ENCODE results near the gene PECR. TPM values are rescaled to one million over a fixed set of nuclear protein-coding genes. Genes with fewer than 3 reads are reported as not detected.

The PECR gene
- total RNA-seq, 1 donor: 9.9 TPM

GRCh38 chr2:216112926-216113325 is 31.3 kb upstream of the PECR start:
- DNase-seq (ENCODE audit: low read depth): no peak
- H3K4me3 ChIP-seq (ENCODE audit: low read depth, low read length): no peak overlapping the region
- no peak for TF ChIP-seq CTCF (IDR thresholded peaks at IDR 0.05; ENCODE audit: insufficient read depth, low read depth, low read length)

- H3K4me3 ChIP-seq (ENCODE audit: low read depth, low read length): no peak overlapping the region
These were observed 29.5 kb upstream of the PECR start for GRCh38 chr2:216111122-216111521.

GRCh38 chr2:216110620-216111019 is 29.0 kb upstream of the PECR start:
- no peak for TF ChIP-seq CTCF (IDR thresholded peaks at IDR 0.05; ENCODE audit: insufficient read depth, low read depth, low read length)
- no peak for DNase-seq (ENCODE audit: low read depth)
- peak overlapping the region; percentile 99 for H3K4me3 ChIP-seq (ENCODE audit: low read depth, low read length)

More at GRCh38 chr2:216111122-216111521, 29.5 kb upstream of the PECR start:
- no peak for TF ChIP-seq CTCF (IDR thresholded peaks at IDR 0.05; ENCODE audit: insufficient read depth, low read depth, low read length)
- DNase-seq (ENCODE audit: low read depth): no peak

- peak overlapping the region; percentile 99 for H3K4me3 ChIP-seq (ENCODE audit: low read depth, low read length)
- TF ChIP-seq CTCF (IDR thresholded peaks at IDR 0.05; ENCODE audit: insufficient read depth, low read depth, low read length): peak; percentile 57
- DNase-seq (ENCODE audit: low read depth): peak; percentile 73
These were observed 28.5 kb upstream of the PECR start for GRCh38 chr2:216109962-216110614.

GRCh38 chr2:216108967-216109921 is 27.6 kb upstream of the PECR start, which contains the start of gene XRCC5:
TSS of gene XRCC5 (plus strand) at chr2:216109348. CDS start at chr2:216109437, 89 bp downstream.
- TF ChIP-seq CTCF (IDR thresholded peaks at IDR 0.05; ENCODE audit: insufficient read depth, low read depth, low read length): no peak
- peak within 1 kb of the TSS; percentile 99 for H3K4me3 ChIP-seq (ENCODE audit: low read depth, low read length)
- peak; percentile 98 for DNase-seq (ENCODE audit: low read depth)

GRCh38 chr2:216108310-216108966 is 26.8 kb upstream of the PECR start:
- TF ChIP-seq CTCF (IDR thresholded peaks at IDR 0.05; ENCODE audit: insufficient read depth, low read depth, low read length): no peak
- no peak for DNase-seq (ENCODE audit: low read depth)
- peak overlapping the region; percentile 99 for H3K4me3 ChIP-seq (ENCODE audit: low read depth, low read length)

All from fibroblast of villous mesenchyme (primary cell).